ENCODE measurements around the gene SPATA31A5.
"Not testable (repeated sequence)": the region's sequence is repeated elsewhere in the genome, so short reads cannot be mapped to it uniquely, and the experiment has no call there.

SPATA31A5 gene

DNA sequence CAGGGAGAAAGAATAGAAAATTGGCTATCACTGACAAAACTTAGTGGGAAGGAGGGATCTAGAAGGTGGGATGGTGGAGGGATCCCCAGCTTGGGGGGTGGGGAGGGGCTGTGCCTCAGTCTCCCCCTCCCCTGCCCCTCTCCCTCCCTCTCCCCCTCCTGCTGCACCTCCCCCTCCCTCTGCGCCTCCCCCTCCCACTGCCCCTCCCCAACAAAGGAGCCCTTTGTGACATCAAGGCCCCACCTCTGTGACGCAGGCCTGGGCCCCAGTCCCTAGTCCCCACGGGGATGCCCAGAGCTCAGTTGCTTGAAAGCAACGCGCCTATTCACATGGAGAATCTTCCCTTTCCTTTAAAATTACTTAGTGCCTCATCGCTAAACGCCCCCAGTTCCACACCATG is at the start of gene SPATA31A5:
Gene SPATA31A5 (plus strand): TSS at position 301 of the 400 bp plus-strand sequence. CDS start 29 bp downstream, at position 330.
- not testable (repeated sequence) for H3K4me1 ChIP-seq (ENCODE audit: control insufficient read depth, insufficient read depth, low read length); DNase-seq (ENCODE audit: low read depth, low spot score); H3K27me3 ChIP-seq (ENCODE audit: control insufficient read depth, insufficient read depth, low read length); H3K27ac ChIP-seq (ENCODE audit: low read length); H3K4me3 ChIP-seq (ENCODE audit: low read length); H3K36me3 ChIP-seq (ENCODE audit: control insufficient read depth, insufficient read depth, low read length); H3K9me3 ChIP-seq (ENCODE audit: control insufficient read depth, insufficient read depth, low read length)
- WGBS (ENCODE audit: insufficient coverage, insufficient read length): no CpG with 5 or more reads among the region's 7 CpGs

DNA sequence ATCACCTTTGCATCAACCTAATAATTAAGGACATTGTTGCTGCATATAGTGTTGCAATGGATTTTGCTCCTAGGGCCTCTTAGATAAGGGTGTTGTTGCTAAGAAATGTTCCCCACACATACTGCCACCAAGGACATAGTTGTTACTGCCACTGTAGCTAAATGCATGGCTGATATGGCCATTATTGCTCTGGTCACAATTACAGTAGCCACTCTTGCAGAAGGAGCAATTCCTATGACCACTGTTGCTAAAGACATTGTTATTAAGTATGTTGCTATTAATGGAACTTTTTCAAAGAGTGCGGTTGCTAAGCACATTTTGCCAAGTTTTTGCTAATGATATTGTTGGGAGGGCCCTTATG is 48.8 kb downstream of the SPATA31A5 start:
- not testable (repeated sequence) for H3K9me3 ChIP-seq (ENCODE audit: control insufficient read depth, insufficient read depth, low read length); H3K27me3 ChIP-seq (ENCODE audit: control insufficient read depth, insufficient read depth, low read length); H3K27ac ChIP-seq (ENCODE audit: low read length); H3K4me3 ChIP-seq (ENCODE audit: low read length); H3K36me3 ChIP-seq (ENCODE audit: control insufficient read depth, insufficient read depth, low read length); DNase-seq (ENCODE audit: low read depth, low spot score); H3K4me1 ChIP-seq (ENCODE audit: control insufficient read depth, insufficient read depth, low read length)
- WGBS (ENCODE audit: insufficient coverage, insufficient read length): no CpG with 5 or more reads among the region's 1 CpG

DNA sequence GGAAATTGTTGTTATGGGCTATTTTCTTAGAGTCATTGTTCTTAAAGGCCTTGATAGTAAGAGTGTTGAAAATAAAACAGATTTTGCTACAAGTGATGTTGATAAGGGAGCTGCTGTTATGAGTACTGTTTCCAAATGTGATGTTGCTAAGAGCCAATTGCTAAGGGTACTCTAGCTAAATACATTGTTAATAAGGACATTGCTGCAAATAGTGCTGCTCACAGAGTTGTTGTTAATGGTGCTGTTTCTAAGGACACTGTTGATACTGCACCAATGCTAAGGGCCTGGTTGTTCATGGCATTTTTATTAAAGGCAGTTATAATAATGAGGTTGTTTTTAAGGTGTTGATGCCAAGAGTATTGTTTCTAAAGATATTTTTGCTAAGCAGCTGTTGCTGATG is 52.2 kb downstream of the SPATA31A5 start:
- not testable (repeated sequence) for H3K9me3 ChIP-seq (ENCODE audit: control insufficient read depth, insufficient read depth, low read length); H3K27ac ChIP-seq (ENCODE audit: low read length); H3K4me1 ChIP-seq (ENCODE audit: control insufficient read depth, insufficient read depth, low read length); H3K4me3 ChIP-seq (ENCODE audit: low read length); H3K36me3 ChIP-seq (ENCODE audit: control insufficient read depth, insufficient read depth, low read length); DNase-seq (ENCODE audit: low read depth, low spot score); H3K27me3 ChIP-seq (ENCODE audit: control insufficient read depth, insufficient read depth, low read length)

All from iPS DF 6.9 (cell line).